Spinal cord (tissue), 10 donors: ENCODE data around the gene TMEM239. TPM values are rescaled to one million over a fixed set of nuclear protein-coding genes. Genes with fewer than 3 reads are reported as not detected.

Source experiments
- DNase-seq, 6 donors: peaks; one replicate each; pipeline versions ENCODE4 v3.0.0 to v3.0.0-alpha.2; 2013 to 2015; ENCODE audit warnings: low spot score in 6 of 6, low read depth in 4 of 6
- H3K27ac ChIP-seq: one replicate; pipeline ENCODE4 v1.5.1; 2013; ENCODE audit warnings: low read depth, low read length, control low read depth
- H3K27me3 ChIP-seq: one replicate; pipeline ENCODE4 v1.6.1; 2013; ENCODE audit warnings: low read length; ENCODE audit not compliant: control insufficient read depth, insufficient read depth
- H3K36me3 ChIP-seq: one replicate; pipeline ENCODE4 v1.6.1; 2013; ENCODE audit warnings: low read length; ENCODE audit not compliant: control insufficient read depth, insufficient read depth
- H3K4me1 ChIP-seq: one replicate; pipeline ENCODE4 v1.6.1; 2013; ENCODE audit warnings: low read length; ENCODE audit not compliant: control insufficient read depth, insufficient read depth
- H3K4me3 ChIP-seq: one replicate; pipeline ENCODE4 v1.5.1; 2013; ENCODE audit warnings: low read depth, low read length, control low read depth
- H3K9me3 ChIP-seq: one replicate; pipeline ENCODE4 v1.6.1; 2013; ENCODE audit warnings: low read length; ENCODE audit not compliant: control insufficient read depth, insufficient read depth
- WGBS: methylation state at CpG from one replicate; pipeline ENCODE4 v1.1.5; 2013; ENCODE audit warnings: missing lambda C conversion rate; ENCODE audit not compliant: insufficient coverage; 5-methylcytosine and 5-hydroxymethylcytosine counted together
- polyA plus RNA-seq, 2 donors: library from polyadenylated mRNA; unstranded; fragments of 120-200 nt; gene quantifications; one replicate each; pipeline ENCODE4 v1.2.1, GENCODE V29; 2013; ENCODE audit not compliant: insufficient read length in 2 of 2
- total RNA-seq, 2 donors: library from RNA; depleted of rRNA in 1 of 2; stranded (reverse); fragments of 120-200 nt in 1 of 2; fragments of >200 nt in 1 of 2; gene quantifications; one replicate each; pipeline versions ENCODE4 v1.2.3 to v1.2.4, GENCODE V29; 2013 to 2014
- donor health status: healthy.

TMEM239 gene
- total and polyA plus RNA-seq, 4 donors = not detected

DNA sequence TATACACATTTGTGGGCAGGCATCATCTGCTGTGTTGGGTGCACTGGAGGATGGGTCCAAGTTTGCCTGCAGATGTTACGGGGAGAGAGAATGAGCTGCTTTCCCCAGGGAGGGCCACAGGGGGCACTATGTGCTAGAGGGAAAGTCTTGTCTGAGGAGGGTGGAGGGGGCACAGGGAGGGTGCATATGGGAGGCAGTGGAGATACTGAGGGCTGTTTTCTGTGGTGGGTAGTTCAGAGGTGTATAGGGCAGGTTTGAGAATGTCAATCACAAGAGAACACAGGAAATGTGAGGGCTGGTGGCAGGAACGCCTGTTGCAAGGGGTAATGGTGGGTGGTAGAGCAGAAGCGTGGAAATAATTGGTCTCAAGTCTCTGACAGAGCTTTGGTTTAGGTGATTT lies 49.5 kb downstream of the TMEM239 start:
- no peaks in the 10 kb centered on the region for H3K27me3 ChIP-seq
- no peak overlapping the region for H3K4me3 ChIP-seq
- no peak overlapping the region for H3K27ac ChIP-seq
- no peak for DNase-seq
- WGBS = 87% methylated on average over 3 of the region's 3 CpGs
- peaks cover 68% of the 10 kb centered on the region for H3K36me3 ChIP-seq
- H3K4me1 ChIP-seq = peaks cover 1% of the 10 kb centered on the region
- no peaks in the 10 kb centered on the region for H3K9me3 ChIP-seq

DNA sequence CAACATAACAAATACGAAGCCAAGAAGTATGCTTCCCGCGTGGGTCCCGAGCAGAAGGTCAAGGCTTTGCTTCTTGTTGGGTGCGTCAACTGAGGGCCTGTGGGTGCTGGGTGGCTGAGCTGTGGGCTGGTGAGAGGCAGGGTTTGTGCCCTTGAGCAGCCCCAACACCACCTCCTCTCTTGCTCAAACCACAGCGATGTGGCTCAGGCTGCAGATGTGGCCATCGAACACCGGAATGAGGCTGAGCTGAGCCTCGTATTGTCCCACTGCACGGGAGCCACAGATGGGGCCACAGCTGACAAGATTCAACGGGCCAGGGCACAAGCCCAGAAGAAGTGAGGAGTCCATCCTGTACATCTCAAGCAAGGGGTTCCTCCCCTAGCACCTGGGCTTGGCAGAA lies 50.1 kb downstream of the TMEM239 start:
- no peaks in the 10 kb centered on the region for H3K9me3 ChIP-seq
- no peak overlapping the region for H3K4me3 ChIP-seq
- 98% methylated on average over 5 of the region's 11 CpGs for WGBS
- no peaks in the 10 kb centered on the region for H3K27me3 ChIP-seq
- H3K4me1 ChIP-seq = peaks cover 7% of the 10 kb centered on the region
- H3K36me3 ChIP-seq = peaks cover 62% of the 10 kb centered on the region
- no peak overlapping the region for H3K27ac ChIP-seq
- no peak for DNase-seq

DNA sequence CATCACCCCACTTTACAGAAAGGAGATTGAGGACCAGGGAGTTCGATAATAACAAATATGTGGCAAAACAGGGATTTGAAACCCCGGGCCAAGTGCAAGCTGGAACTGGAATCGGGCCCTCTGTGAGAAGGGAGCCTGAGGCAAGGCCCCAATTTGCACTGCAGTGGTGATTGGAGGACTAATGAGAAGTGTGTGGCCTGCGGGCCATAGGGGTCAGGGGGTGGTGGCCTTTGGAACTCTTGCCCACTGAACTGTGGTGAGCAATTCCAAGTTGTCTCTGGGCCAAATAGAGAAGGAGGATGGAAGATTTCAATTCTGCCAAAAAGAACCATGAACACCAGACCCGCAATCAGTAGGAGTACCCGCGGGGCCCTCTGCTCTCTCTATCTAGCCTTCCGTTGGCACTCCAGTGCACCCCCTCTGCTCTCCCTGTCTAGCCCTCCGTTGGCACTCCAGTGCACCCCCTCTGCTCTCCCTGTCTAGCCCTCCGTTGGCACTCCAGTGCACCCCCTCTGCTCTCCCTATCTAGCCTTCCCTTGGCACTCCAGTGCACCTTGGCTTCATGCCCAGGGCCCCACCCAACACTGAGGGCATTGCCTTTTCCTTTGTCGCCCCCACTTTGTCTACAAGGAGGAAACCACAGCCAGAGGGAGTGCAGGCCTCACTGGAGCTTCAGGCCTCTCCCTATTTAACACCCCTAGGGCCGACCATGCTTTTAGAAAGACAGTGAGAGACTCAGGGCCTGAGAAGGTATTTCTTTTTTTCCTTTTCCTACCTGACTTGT lies 51.1 kb downstream of the TMEM239 start:
- H3K27me3 ChIP-seq = no peaks in the 10 kb centered on the region
- DNase-seq = no peak
- H3K36me3 ChIP-seq = peaks cover 52% of the 10 kb centered on the region
- H3K9me3 ChIP-seq = no peaks in the 10 kb centered on the region
- H3K27ac ChIP-seq = no peak overlapping the region
- 83% methylated on average over 10 of the region's 12 CpGs for WGBS
- H3K4me1 ChIP-seq = peaks cover 15% of the 10 kb centered on the region
- H3K4me3 ChIP-seq = no peak overlapping the region

Other genes with a start within 250 kb of the TMEM239 start
- gene NOP56, start 163.7 kb upstream of the TMEM239 start, total RNA-seq = 100 to 1,000 TPM; 120 to 183 TPM
- gene NOP56, start 163.7 kb upstream of the TMEM239 start, polyA plus RNA-seq = 100 to 1,000 TPM; 246 to 261 TPM
- gene IDH3B, start 152.1 kb upstream of the TMEM239 start, total RNA-seq = 100 to 1,000 TPM in 1 of 2 donors, 10 to 100 TPM in 1; 78.7 to 105 TPM
- gene IDH3B, start 152.1 kb upstream of the TMEM239 start, polyA plus RNA-seq = 100 to 1,000 TPM; 119 to 130 TPM
- 10 to 100 TPM; 10.2 to 17.4 TPM for gene EBF4, start 123.6 kb upstream of the TMEM239 start, total RNA-seq
- 10 to 100 TPM; 86.4 to 91.0 TPM for gene EBF4, start 123.6 kb upstream of the TMEM239 start, polyA plus RNA-seq
- 100 to 1,000 TPM in 1 of 2 donors, 10 to 100 TPM in 1; 37.1 to 163 TPM for gene CPXM1, start 15.7 kb upstream of the TMEM239 start, total RNA-seq
- gene CPXM1, start 15.7 kb upstream of the TMEM239 start, polyA plus RNA-seq = 10 to 100 TPM; 55.9 to 84.9 TPM
- gene C20orf141, start 1.4 kb upstream of the TMEM239 start, total RNA-seq = not detected
- gene C20orf141, start 1.4 kb upstream of the TMEM239 start, polyA plus RNA-seq = not detected
- gene PCED1A, start 24.3 kb downstream of the TMEM239 start, total RNA-seq = 10 to 100 TPM; 15.7 to 46.7 TPM
- 10 to 100 TPM; 57.9 to 64.9 TPM for gene PCED1A, start 24.3 kb downstream of the TMEM239 start, polyA plus RNA-seq
- 10 to 100 TPM; 35.3 to 57.0 TPM for gene VPS16, start 24.4 kb downstream of the TMEM239 start, total RNA-seq
- gene VPS16, start 24.4 kb downstream of the TMEM239 start, polyA plus RNA-seq = 10 to 100 TPM; 65.5 to 71.6 TPM
- gene PTPRA, start 57.1 kb downstream of the TMEM239 start, total RNA-seq = 100 to 1,000 TPM; 113 to 171 TPM
- gene PTPRA, start 57.1 kb downstream of the TMEM239 start, polyA plus RNA-seq = 100 to 1,000 TPM; 160 to 182 TPM
- gene GNRH2, start 227.3 kb downstream of the TMEM239 start, total RNA-seq = under 1 TPM in 1 of 2 donors, not detected in 1; 0.44 TPM
- 1 to 10 TPM in 1 of 2 donors, under 1 TPM in 1; 0.68 to 1.8 TPM for gene GNRH2, start 227.3 kb downstream of the TMEM239 start, polyA plus RNA-seq
- gene MRPS26, start 229.7 kb downstream of the TMEM239 start, total RNA-seq = 10 to 100 TPM; 24.1 to 63.7 TPM
- 10 to 100 TPM; 84.3 to 91.1 TPM for gene MRPS26, start 229.7 kb downstream of the TMEM239 start, polyA plus RNA-seq